Panc1 (cell line): ENCODE data around the gene SUSD6.
"Not testable (repeated sequence)": the region's sequence is repeated elsewhere in the genome, so short reads cannot be mapped to it uniquely, and the experiment has no call there.

Source experiments
- CTCF ChIP-seq: fragments of 450-650 bp; IDR thresholded peaks from 2 replicates; pipeline ENCODE4 v1.5.1; 2017; ENCODE audit warnings: mild to moderate bottlenecking
- POLR2AphosphoS5 ChIP-seq: IDR thresholded peaks from 2 replicates; pipeline ENCODE4 v1.6.1; 2012; ENCODE audit warnings: mild to moderate bottlenecking, low read depth, low read length, moderate library complexity
- REST ChIP-seq, 2 experiments: IDR thresholded peaks; 2 replicates each; pipeline ENCODE4 v1.6.1; 2011 to 2012; ENCODE audit warnings: low read depth in 2 of 2, control low read depth in 1 of 2, low read length in 1 of 2, mild to moderate bottlenecking in 1 of 2, moderate library complexity in 1 of 2; ENCODE audit not compliant: insufficient read depth in 1 of 2

- not testable (repeated sequence) for TF ChIP-seq CTCF; REST (IDR thresholded peaks at IDR 0.05; ENCODE audit: insufficient read depth in 1 of 2, low read depth in 2 of 2, low read length in 1 of 2); POLR2AphosphoS5
These were observed 125.0 kb downstream of the SUSD6 start for GRCh38 chr14:69736405-69736804.
